Activated naive CD4-positive, alpha-beta T cell treated with anti-CD3 and anti-CD28 coated beads, Interleukin-2, amount 10 ng/mL, durations not matched to agents 5 hours and 36 hours (primary cell): ENCODE results near the gene VPS36. TPM values are rescaled to one million over a fixed set of nuclear protein-coding genes. Genes with fewer than 3 reads are reported as not detected.

Experiments used
- total RNA-seq, 2 experiments: library from RNA; stranded (reverse); gene quantifications; one replicate each; pipeline ENCODE4 v1.2.3, GENCODE V29; 2021

VPS36 gene, protein sequence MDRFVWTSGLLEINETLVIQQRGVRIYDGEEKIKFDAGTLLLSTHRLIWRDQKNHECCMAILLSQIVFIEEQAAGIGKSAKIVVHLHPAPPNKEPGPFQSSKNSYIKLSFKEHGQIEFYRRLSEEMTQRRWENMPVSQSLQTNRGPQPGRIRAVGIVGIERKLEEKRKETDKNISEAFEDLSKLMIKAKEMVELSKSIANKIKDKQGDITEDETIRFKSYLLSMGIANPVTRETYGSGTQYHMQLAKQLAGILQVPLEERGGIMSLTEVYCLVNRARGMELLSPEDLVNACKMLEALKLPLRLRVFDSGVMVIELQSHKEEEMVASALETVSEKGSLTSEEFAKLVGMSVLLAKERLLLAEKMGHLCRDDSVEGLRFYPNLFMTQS
- 10 to 100 TPM; 46.1 to 46.5 TPM for total RNA-seq

DNA sequence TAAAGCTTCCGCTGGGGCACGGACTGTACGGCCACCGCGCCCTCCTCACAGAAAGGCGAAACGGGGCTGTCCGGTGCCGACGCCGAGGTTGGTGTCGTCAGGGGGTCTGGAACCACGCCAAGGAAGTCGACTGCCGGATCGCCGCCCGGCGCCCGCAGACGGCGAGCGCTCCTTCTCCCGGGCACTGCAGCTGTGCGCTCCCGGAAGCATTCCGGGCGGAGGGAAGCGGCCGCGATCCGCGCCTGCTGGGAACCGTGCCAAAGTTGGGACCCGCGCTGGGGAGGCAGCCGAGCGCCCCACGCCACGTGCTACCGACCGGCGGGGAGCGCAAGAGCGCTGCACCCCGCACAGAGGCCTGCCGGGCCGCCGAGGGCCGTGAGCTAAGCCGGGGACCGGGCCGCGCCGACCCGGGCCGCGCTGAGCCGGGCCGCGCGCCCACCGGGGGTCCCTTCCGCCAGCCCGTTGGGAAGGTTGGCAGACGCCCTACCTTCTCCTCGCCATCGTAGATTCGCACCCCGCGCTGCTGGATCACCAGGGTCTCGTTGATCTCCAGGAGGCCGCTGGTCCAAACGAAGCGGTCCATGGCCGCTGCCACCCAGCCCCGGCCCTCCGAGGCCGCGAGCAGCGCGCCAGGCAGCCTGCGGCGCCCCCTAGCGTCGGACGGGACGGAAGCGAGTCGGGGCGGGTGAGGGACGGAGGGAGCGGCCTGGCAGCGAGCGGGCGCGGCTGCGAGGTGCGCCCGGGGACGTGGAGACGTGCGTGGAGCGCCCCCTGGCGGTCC lies at the start of gene VPS36:
Gene VPS36, minus strand, starts transcription at position 623 of the 781 bp plus-strand sequence. Its CDS starts 40 bp downstream, at position 583.

DNA sequence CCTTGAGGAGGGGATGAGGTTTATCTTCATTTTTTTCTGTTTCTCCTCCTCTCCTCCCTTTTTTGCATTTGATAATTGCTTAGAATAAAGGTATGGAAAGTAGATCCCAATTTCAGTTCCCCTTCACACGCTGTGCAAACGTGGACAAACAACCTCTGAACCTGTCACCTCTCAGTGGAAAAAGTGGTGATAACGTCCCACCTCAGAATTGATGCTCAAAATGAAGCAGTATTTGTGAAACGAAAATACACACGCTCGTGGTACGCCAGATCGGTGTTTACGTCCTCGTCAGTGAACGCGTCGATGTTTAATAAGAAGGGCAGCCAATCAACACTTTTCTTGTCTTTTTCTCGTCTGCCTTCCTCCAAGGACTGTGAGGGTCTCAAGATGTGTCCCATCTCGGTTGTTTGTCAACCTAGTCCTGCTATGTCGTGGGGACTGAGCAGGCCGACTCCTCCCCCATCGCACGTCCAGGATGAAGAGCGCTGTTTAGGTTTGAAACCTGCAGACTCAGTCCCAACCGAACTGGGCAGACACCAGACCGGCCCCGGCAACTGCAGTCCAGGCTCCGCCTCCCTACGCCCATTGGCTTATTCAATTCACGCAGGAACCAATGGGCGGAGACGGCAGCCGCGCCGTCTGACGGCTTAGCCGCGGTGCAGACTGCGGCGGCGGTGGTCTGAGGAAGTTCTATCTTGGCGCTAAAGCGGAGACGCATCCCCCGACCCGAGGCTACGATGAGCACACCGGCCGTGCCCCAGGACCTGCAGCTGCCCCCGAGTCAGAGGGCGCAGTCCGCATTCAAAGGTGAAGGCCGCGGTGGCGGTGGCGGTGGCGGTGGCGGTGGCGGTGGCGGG lies 4.6 kb upstream of the VPS36 start, which contains the start of gene CKAP2:
Gene CKAP2, plus strand, starts transcription at position 659 of the 857 bp plus-strand sequence. Its CDS starts 79 bp downstream, at position 738.

DNA sequence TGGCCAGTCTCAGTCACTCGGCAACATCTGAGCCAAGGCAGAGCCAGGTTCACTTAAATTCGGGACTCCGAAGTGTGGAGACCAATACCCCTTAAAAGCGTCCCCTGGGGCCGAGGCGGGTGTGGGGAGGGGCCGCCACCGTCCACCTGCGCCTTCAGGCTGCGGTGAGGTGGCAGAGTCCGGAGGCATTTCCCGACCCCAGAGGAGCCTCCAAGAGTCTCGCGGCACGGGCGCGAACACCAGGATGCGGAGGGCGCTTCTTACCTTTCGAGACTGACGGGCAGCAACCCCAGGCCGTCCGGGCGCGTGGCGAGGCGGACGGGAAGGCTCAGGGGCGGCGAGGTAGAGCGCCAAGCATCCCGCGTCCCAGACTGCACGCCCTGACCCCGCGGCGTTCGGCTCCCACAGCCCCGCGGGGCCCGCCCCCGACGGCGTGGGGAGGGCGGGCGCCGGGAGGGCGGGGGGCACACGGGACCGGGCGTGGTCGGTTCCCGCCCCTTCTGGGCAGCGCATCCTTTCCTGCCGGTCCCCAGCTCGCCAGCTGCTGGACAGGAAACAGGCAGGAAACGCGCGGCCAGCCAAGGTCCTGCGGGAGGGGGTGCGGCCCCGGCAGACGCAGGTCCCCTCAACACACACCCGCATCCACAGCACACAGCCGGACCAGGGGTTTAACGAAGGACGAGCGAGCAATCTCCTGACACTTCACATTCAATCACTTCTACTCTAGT lies 44.5 kb downstream of the VPS36 start, which contains the start of gene THSD1:
Gene THSD1, minus strand, starts transcription at position 406 of the 728 bp plus-strand sequence. CDS start 3,572 bp downstream, outside the sequence.

Other genes starting within 250 kb of the VPS36 start
- gene THSD1, start 44.5 kb downstream of the VPS36 start, total RNA-seq = under 1 TPM in 1 of 2 experiments, not detected in 1; 0.18 TPM
- 10 to 100 TPM; 72.6 to 73.7 TPM for gene CKAP2, start 4.8 kb upstream of the VPS36 start, total RNA-seq
- 10 to 100 TPM; 10.5 TPM for gene HNRNPA1L2, start 191.8 kb upstream of the VPS36 start, total RNA-seq
- 10 to 100 TPM; 37.8 to 40.3 TPM for gene SUGT1, start 202.2 kb upstream of the VPS36 start, total RNA-seq